H1 (cell line): ENCODE results near the gene UFSP2. TPM values are rescaled to one million over a fixed set of nuclear protein-coding genes. Genes with fewer than 3 reads are reported as not detected.

Source experiments
- EP300 ChIP-seq, 2 experiments: IDR thresholded peaks; 1 replicate in 1 of 2; 2 replicates in 1 of 2; pipeline ENCODE4 v1.6.1; 2011 to 2012; ENCODE audit warnings: low read depth in 2 of 2, low read length in 2 of 2, mild to moderate bottlenecking in 2 of 2, borderline replicate concordance in 1 of 2, inconsistent platforms in 1 of 2, moderate library complexity in 1 of 2
- JUN ChIP-seq: IDR thresholded peaks from 2 replicates; pipeline ENCODE4 v1.6.1; 2011; ENCODE audit warnings: low read depth, mild to moderate bottlenecking, improper control_type of control experiment, low read length
- RFX5 ChIP-seq: IDR thresholded peaks from 2 replicates; pipeline ENCODE4 v1.6.1; 2011; ENCODE audit warnings: low read depth, low read length, improper control_type of control experiment, borderline replicate concordance
- RXRA ChIP-seq: IDR thresholded peaks from 2 replicates; pipeline ENCODE4 v1.6.1; 2011; ENCODE audit warnings: low read depth, mild to moderate bottlenecking, low read length, moderate library complexity; ENCODE audit not compliant: insufficient read depth
- TBP ChIP-seq: IDR thresholded peaks from 2 replicates; pipeline ENCODE4 v1.6.1; 2011; ENCODE audit warnings: low read depth, low read length, improper control_type of control experiment
- TEAD4 ChIP-seq: IDR thresholded peaks from 2 replicates; pipeline ENCODE4 v1.6.1; 2012; ENCODE audit warnings: low read depth, low read length, inconsistent platforms, mixed read lengths
- polyA plus RNA-seq, 7 experiments: library from polyadenylated mRNA; depleted of rRNA in 3 of 7; stranded (reverse) in 5 of 7; unstranded in 2 of 7; fragments of >200 nt in 5 of 7; fragments of 200-250 nt in 2 of 7; gene quantifications; 1 replicate in 5 of 7; 2 replicates in 1 of 7; 4 replicates in 1 of 7; pipeline versions ENCODE4 v1.2.1 to v1.2.3, GENCODE V29; 2011 to 2013; ENCODE audit warnings: missing spikeins in 2 of 7, mixed read lengths in 2 of 7
- total RNA-seq: library from RNA; stranded (reverse); fragmentation: NEBNext Ultra II Directional; extraction: Animal tissue kit (Norgen Biotek cat#: 25700); gene quantifications from 2 replicates; pipeline ENCODE4 v1.2.1, GENCODE V29; 2021
- TF ChIP-seq, protein P1 (sequence below): IDR thresholded peaks from 2 replicates; pipeline ENCODE4 v1.6.1; 2012; ENCODE audit warnings: inconsistent platforms
- TF ChIP-seq, protein P2 (sequence below): IDR thresholded peaks from 2 replicates; pipeline ENCODE4 v1.6.1; 2011; ENCODE audit warnings: low read depth, mild to moderate bottlenecking, low read length; ENCODE audit not compliant: insufficient read depth
- TF ChIP-seq, protein P3 (sequence below): fragments of 300-600 bp; sonication (generic); IDR thresholded peaks from 2 replicates; pipeline ENCODE4 v1.7.1; 2012; ENCODE audit warnings: low read length, moderate library complexity, mild to moderate bottlenecking, inconsistent platforms; ENCODE audit not compliant: insufficient replicate concordance

The UFSP2 gene
- total and polyA plus RNA-seq, 2 of the 8 experiments (the other 6 are each of a cell fraction or from before 2014, with no cell fraction given) = 22.9 to 26.0 TPM

DNA sequence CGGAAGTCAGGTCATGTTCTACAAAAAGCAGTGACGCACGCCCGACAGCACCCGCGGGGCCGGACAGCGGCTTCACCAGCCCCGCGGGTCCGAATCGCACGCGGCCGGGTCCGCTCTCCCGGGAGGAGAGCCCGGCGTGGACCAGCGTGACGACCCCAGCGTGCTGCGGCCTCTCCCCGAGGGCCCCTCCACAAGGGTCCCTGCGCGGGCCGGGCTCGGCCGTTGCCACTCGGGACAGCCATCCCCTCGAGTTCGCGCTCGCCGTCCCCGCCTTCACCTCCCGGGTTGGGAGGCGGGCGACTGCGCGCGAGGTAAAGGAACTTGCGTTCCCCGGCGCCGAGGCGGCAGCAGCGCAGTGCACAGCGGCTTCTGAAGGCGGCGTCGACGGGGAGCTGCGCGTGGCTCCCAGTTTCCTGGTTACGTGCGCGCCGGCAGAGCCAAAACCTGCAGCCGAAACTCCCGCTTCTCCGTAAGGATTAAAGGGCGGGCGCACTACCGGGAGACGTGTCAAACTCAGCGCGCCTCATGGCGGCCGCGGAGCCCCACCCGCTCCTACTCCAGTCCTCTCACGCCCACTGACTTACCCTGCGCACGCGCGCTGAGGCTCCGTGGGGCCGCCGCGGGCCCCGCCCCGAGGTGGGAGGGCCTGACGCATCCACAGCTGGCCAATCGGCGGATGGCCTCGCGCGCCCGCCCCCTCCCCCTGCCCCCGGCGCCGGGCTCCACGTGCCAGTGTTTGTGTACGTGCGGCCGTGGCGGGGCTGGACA lies 29.6 kb downstream of the UFSP2 start (continued):
- TF ChIP-seq, protein P1, sequence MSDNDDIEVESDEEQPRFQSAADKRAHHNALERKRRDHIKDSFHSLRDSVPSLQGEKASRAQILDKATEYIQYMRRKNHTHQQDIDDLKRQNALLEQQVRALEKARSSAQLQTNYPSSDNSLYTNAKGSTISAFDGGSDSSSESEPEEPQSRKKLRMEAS = peak; percentile 92
- TF ChIP-seq EP300 (IDR thresholded peaks at IDR 0.05; ENCODE audit: borderline replicate concordance in 1 of 2, low read depth in 2 of 2, low read length in 2 of 2) = peak; percentile 6 to 20; a peak in 2 of 3 replicates
- no peak for TF ChIP-seq RFX5
- no peak for TF ChIP-seq JUN
- TF ChIP-seq, protein P2, sequence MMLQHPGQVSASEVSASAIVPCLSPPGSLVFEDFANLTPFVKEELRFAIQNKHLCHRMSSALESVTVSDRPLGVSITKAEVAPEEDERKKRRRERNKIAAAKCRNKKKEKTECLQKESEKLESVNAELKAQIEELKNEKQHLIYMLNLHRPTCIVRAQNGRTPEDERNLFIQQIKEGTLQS = no peak
- TF ChIP-seq TBP = no peak
- TF ChIP-seq, protein P3, sequence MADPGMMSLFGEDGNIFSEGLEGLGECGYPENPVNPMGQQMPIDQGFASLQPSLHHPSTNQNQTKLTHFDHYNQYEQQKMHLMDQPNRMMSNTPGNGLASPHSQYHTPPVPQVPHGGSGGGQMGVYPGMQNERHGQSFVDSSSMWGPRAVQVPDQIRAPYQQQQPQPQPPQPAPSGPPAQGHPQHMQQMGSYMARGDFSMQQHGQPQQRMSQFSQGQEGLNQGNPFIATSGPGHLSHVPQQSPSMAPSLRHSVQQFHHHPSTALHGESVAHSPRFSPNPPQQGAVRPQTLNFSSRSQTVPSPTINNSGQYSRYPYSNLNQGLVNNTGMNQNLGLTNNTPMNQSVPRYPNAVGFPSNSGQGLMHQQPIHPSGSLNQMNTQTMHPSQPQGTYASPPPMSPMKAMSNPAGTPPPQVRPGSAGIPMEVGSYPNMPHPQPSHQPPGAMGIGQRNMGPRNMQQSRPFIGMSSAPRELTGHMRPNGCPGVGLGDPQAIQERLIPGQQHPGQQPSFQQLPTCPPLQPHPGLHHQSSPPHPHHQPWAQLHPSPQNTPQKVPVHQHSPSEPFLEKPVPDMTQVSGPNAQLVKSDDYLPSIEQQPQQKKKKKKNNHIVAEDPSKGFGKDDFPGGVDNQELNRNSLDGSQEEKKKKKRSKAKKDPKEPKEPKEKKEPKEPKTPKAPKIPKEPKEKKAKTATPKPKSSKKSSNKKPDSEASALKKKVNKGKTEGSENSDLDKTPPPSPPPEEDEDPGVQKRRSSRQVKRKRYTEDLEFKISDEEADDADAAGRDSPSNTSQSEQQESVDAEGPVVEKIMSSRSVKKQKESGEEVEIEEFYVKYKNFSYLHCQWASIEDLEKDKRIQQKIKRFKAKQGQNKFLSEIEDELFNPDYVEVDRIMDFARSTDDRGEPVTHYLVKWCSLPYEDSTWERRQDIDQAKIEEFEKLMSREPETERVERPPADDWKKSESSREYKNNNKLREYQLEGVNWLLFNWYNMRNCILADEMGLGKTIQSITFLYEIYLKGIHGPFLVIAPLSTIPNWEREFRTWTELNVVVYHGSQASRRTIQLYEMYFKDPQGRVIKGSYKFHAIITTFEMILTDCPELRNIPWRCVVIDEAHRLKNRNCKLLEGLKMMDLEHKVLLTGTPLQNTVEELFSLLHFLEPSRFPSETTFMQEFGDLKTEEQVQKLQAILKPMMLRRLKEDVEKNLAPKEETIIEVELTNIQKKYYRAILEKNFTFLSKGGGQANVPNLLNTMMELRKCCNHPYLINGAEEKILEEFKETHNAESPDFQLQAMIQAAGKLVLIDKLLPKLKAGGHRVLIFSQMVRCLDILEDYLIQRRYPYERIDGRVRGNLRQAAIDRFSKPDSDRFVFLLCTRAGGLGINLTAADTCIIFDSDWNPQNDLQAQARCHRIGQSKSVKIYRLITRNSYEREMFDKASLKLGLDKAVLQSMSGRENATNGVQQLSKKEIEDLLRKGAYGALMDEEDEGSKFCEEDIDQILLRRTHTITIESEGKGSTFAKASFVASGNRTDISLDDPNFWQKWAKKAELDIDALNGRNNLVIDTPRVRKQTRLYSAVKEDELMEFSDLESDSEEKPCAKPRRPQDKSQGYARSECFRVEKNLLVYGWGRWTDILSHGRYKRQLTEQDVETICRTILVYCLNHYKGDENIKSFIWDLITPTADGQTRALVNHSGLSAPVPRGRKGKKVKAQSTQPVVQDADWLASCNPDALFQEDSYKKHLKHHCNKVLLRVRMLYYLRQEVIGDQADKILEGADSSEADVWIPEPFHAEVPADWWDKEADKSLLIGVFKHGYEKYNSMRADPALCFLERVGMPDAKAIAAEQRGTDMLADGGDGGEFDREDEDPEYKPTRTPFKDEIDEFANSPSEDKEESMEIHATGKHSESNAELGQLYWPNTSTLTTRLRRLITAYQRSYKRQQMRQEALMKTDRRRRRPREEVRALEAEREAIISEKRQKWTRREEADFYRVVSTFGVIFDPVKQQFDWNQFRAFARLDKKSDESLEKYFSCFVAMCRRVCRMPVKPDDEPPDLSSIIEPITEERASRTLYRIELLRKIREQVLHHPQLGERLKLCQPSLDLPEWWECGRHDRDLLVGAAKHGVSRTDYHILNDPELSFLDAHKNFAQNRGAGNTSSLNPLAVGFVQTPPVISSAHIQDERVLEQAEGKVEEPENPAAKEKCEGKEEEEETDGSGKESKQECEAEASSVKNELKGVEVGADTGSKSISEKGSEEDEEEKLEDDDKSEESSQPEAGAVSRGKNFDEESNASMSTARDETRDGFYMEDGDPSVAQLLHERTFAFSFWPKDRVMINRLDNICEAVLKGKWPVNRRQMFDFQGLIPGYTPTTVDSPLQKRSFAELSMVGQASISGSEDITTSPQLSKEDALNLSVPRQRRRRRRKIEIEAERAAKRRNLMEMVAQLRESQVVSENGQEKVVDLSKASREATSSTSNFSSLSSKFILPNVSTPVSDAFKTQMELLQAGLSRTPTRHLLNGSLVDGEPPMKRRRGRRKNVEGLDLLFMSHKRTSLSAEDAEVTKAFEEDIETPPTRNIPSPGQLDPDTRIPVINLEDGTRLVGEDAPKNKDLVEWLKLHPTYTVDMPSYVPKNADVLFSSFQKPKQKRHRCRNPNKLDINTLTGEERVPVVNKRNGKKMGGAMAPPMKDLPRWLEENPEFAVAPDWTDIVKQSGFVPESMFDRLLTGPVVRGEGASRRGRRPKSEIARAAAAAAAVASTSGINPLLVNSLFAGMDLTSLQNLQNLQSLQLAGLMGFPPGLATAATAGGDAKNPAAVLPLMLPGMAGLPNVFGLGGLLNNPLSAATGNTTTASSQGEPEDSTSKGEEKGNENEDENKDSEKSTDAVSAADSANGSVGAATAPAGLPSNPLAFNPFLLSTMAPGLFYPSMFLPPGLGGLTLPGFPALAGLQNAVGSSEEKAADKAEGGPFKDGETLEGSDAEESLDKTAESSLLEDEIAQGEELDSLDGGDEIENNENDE = no peak
- TF ChIP-seq TEAD4 = no peak
- no peak for TF ChIP-seq RXRA
